Activated CD8-positive, alpha-beta memory T cell treated with anti-CD3 and anti-CD28 coated beads for 36 hours (primary cell): ENCODE results near the gene ZNF280C. TPM values are rescaled to one million over a fixed set of nuclear protein-coding genes. Genes with fewer than 3 reads are reported as not detected.

Experiments used
- CTCF ChIA-PET: fragments of 350-600 bp; sonication (Branson Sonifier 250); formaldehyde crosslinking; loops from one replicate; lab custom pipeline; 2021; ENCODE audit warnings: antibody characterized with exemption; lab: Charles Lee
- POLR2A ChIA-PET: fragments of 350-600 bp; sonication (Branson Sonifier 250); formaldehyde crosslinking; loops from one replicate; lab custom pipeline; 2021; ENCODE audit warnings: antibody characterized with exemption; lab: Charles Lee
- total RNA-seq, 2 experiments: library from RNA; stranded (reverse); gene quantifications; one replicate each; pipeline ENCODE4 v1.2.3, GENCODE V29; 2021

The ZNF280C gene
- total RNA-seq, 2 experiments from 2014 or later, result 7.1 TPM

GRCh38 chrX:130190801-130191200 is 77.9 kb downstream of the ZNF280C start:
- POLR2A ChIA-PET, result no interaction called here
- CTCF ChIA-PET, result interaction anchor here (0.5 to 2.7 kb wide), 4 partner anchors 111 to 590 kb away, joined by 3 to 24 read pairs (median 4); no protein-coding TSS in a partner anchor

- CTCF ChIA-PET, result no interaction called here
- POLR2A ChIA-PET, result no interaction called here
These were observed 82.0 kb downstream of the ZNF280C start for GRCh38 chrX:130186651-130187050.

- POLR2A ChIA-PET, result interaction anchor here (0.7 kb wide), 1 partner anchor 93 kb away, joined by 10 read pairs; no protein-coding TSS in a partner anchor
- CTCF ChIA-PET, result no interaction called here
These were observed 83.8 kb downstream of the ZNF280C start for GRCh38 chrX:130184857-130185256.

- POLR2A ChIA-PET, result no interaction called here
- CTCF ChIA-PET, result no interaction called here
These were observed 84.5 kb downstream of the ZNF280C start for GRCh38 chrX:130184168-130184567.

GRCh38 chrX:130179579-130180215 is 89.0 kb downstream of the ZNF280C start:
- ChIA-PET POLR2A (no interaction called here), CTCF (no interaction called here)

- ChIA-PET POLR2A (no interaction called here), CTCF (interaction anchor here (0.8 kb wide), 1 partner anchor 99 kb away, joined by 3 read pairs; no protein-coding TSS in a partner anchor)
These were observed 89.5 kb downstream of the ZNF280C start for GRCh38 chrX:130179170-130179569.

GRCh38 chrX:130176942-130177341 is 91.8 kb downstream of the ZNF280C start:
- POLR2A ChIA-PET, result interaction anchor here (0.9 kb wide), 1 partner anchor 95 kb away, joined by 3 read pairs; no protein-coding TSS in a partner anchor
- CTCF ChIA-PET, result interaction anchor here (1.4 to 1.7 kb wide), 2 partner anchors 15 to 98 kb away, joined by 3 to 4 read pairs; no protein-coding TSS in a partner anchor

GRCh38 chrX:130176354-130176776 is 92.3 kb downstream of the ZNF280C start:
- ChIA-PET POLR2A (interaction anchor here (0.9 kb wide), 1 partner anchor 94 kb away, joined by 3 read pairs; no protein-coding TSS in a partner anchor), CTCF (interaction anchor here (1.4 to 1.7 kb wide), 2 partner anchors 16 to 97 kb away, joined by 3 to 4 read pairs; no protein-coding TSS in a partner anchor)

- POLR2A ChIA-PET, result no interaction called here
These were observed 93.8 kb downstream of the ZNF280C start for GRCh38 chrX:130174937-130175336.

GRCh38 chrX:130174045-130174704 is 94.5 kb downstream of the ZNF280C start:
- ChIA-PET POLR2A (interaction anchor here (1.1 to 1.4 kb wide), 2 partner anchors 37 to 53 kb away, joined by 3 read pairs; no protein-coding TSS in a partner anchor), CTCF (interaction anchor here (1.1 to 4.2 kb wide), 3 partner anchors 18 to 94 kb away, joined by 3 to 11 read pairs (median 3); no protein-coding TSS in a partner anchor)

More at GRCh38 chrX:130174937-130175336, 93.8 kb downstream of the ZNF280C start:
- CTCF ChIA-PET, result interaction anchor here (1.2 to 4.2 kb wide), 2 partner anchors 56 to 95 kb away, joined by 3 to 11 read pairs; no protein-coding TSS in a partner anchor

GRCh38 chrX:130173190-130173895 is 95.4 kb downstream of the ZNF280C start:
- CTCF ChIA-PET, result interaction anchor here (0.6 to 4.2 kb wide), 3 partner anchors 19 to 93 kb away, joined by 3 to 11 read pairs (median 3); no protein-coding TSS in a partner anchor
- POLR2A ChIA-PET, result interaction anchor here (1.1 to 1.4 kb wide), 2 partner anchors 38 to 52 kb away, joined by 3 read pairs; no protein-coding TSS in a partner anchor

GRCh38 chrX:130172127-130172845 is 96.4 kb downstream of the ZNF280C start:
- POLR2A ChIA-PET, result interaction anchor here (1.4 kb wide), 1 partner anchor 39 kb away, joined by 3 read pairs; no protein-coding TSS in a partner anchor
- CTCF ChIA-PET, result interaction anchor here (1.5 to 4.2 kb wide), 2 partner anchors 16 to 92 kb away, joined by 3 to 11 read pairs; no protein-coding TSS in a partner anchor

GRCh38 chrX:130171446-130172126 is 97.1 kb downstream of the ZNF280C start, which contains the start of gene RAB33A:
Gene RAB33A, plus strand, starts transcription at chrX:130171962. Its CDS starts 101 bp downstream, at chrX:130172063.
- CTCF ChIA-PET, result interaction anchor here (1.5 to 4.2 kb wide), 2 partner anchors 17 to 91 kb away, joined by 3 to 11 read pairs; no protein-coding TSS in a partner anchor
- POLR2A ChIA-PET, result no interaction called here

- ChIA-PET CTCF (interaction anchor here (1.0 to 4.2 kb wide), 4 partner anchors 17 to 91 kb away, joined by 3 to 11 read pairs (median 4); no protein-coding TSS in a partner anchor), POLR2A (interaction anchor here (0.6 to 0.9 kb wide), 3 partner anchors 19 to 66 kb away, joined by 3 read pairs; no protein-coding TSS in a partner anchor)
These were observed 97.8 kb downstream of the ZNF280C start for GRCh38 chrX:130170752-130171445.

GRCh38 chrX:130167040-130167439 is 101.7 kb downstream of the ZNF280C start:
- CTCF ChIA-PET, result no interaction called here

GRCh38 chrX:130166503-130166777 is 102.3 kb downstream of the ZNF280C start:
- ChIA-PET POLR2A (no interaction called here), CTCF (no interaction called here)

More at GRCh38 chrX:130167040-130167439, 101.7 kb downstream of the ZNF280C start:
- POLR2A ChIA-PET, result no interaction called here
